ENCODE measurements around the gene SH3RF3.

The SH3RF3 gene

DNA sequence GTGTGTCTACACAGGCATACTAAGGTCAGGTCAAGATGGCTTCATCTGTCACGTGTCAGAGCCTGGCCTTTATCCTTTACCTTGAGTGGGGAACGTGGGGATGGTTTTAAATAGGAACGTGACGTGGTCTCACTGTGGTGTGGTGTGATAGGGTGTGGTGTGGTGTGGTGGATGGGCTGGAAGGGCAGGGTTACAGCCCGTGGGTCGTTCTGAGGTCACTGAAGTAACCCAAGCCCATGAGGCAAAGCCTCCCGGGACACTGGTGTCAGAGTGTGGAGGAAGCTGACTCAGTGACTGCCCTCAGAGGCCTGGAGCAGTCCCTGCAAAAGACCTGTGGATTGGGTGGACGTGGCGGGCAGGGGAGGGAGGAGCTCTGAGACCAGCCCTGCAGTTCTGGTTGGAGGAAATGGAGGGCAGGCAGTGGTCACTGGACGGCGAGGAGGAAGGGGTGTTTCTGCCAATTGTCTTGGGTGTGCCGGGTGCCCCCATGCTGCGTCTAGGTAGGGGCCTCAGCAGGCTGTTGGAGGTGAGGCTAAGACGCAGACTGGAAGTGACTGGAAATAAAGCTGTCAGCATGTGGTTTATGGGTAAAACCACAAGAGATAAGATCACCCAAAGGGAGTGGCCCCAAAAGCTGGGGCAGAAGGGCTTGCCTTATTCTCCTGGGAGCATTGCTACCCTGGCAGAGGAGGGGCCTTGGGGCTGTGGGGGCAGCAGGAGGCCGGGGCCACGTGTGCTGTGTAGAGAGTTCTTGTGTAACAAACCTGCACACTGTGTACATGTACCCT lies 84.8 kb downstream of the SH3RF3 start:
- H3K4me2 ChIP-seq (ENCODE audit: low read length): no peak overlapping the region
- no peak overlapping the region for H2BK15ac ChIP-seq (replicated peaks; ENCODE audit: low read depth)
- no peak overlapping the region for H4K8ac ChIP-seq (ENCODE audit: low read depth, low read length)
- no peak overlapping the region for H3K4me3 ChIP-seq (ENCODE audit: low read length)
- no peaks in the 10 kb centered on the region for H3K36me3 ChIP-seq (ENCODE audit: control insufficient read depth, insufficient read depth, low read length)
- H4K5ac ChIP-seq (ENCODE audit: low read length): no peak overlapping the region
- H3K9ac ChIP-seq (ENCODE audit: low read length): no peak overlapping the region
- peak overlapping the region; percentile 5 for H2AK5ac ChIP-seq (ENCODE audit: low read length)
- no peak overlapping the region for H3K56ac ChIP-seq (ENCODE audit: low read length)
- no peaks in the 10 kb centered on the region for H3K79me1 ChIP-seq (ENCODE audit: low read length)
- no peak overlapping the region for H2BK5ac ChIP-seq (ENCODE audit: low read length)
- no CpG with 5 or more reads among the region's 16 CpGs for WGBS (ENCODE audit: extremely low coverage, insufficient coverage, low lambda C conversion rate)
- H3K27ac ChIP-seq (ENCODE audit: low read depth, low read length): no peak overlapping the region
- peak overlapping the region; percentile 20 for H3K23ac ChIP-seq (ENCODE audit: low read length)
- H3K4me1 ChIP-seq (ENCODE audit: control insufficient read depth, low read depth, low read length): peaks cover 5% of the 10 kb centered on the region
- no peaks in the 10 kb centered on the region for H3K27me3 ChIP-seq (ENCODE audit: insufficient read depth, low read length, poor library complexity)
- DNase-seq: no peak
- no peak overlapping the region for H3K4ac ChIP-seq (ENCODE audit: low read depth, low read length)
- H2BK120ac ChIP-seq (ENCODE audit: low read depth, low read length): no peak overlapping the region
- no peaks in the 10 kb centered on the region for H3K79me2 ChIP-seq (ENCODE audit: control insufficient read depth, insufficient read depth, low read length)
- no peak overlapping the region for H3K18ac ChIP-seq (ENCODE audit: low read length)

DNA sequence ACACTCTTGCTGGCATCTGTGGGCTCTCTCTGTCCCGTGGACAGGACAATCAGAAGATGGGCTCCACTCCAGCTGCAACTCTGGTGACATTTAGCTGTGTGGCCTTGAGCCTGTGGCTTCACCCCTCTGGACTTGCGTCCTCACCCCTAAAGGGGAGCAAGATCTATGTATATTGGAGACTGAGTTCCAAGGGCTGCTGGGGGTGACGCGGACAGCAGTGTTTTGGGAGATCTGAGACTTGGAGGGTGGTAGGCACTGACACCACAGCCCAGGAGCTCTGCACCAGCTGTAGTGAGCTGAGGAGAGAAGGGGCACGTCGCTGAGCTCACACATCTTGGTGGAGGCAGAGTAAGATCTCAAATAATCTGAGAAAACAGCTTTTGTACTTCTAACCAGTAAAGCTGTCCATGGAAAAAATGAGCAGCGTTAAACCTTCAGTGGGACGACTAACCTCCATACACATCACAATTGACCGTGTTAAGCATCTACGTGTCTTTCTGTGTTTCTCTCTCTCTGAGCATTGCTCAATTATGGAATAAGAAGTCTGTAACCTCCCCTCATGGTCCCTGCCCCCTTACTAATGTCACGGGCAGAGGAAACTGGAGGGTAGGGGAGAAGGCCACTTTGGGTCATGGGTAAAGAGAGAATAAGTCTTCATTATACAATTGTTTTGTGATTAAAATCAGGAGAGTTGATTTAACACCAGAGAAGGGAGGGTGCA lies 85.8 kb downstream of the SH3RF3 start:
- H3K9ac ChIP-seq (ENCODE audit: low read length): no peak overlapping the region
- H2AK5ac ChIP-seq (ENCODE audit: low read length): no peak overlapping the region
- H3K4me2 ChIP-seq (ENCODE audit: low read length): no peak overlapping the region
- no peak overlapping the region for H2BK120ac ChIP-seq (ENCODE audit: low read depth, low read length)
- no peak overlapping the region for H3K23ac ChIP-seq (ENCODE audit: low read length)
- peaks cover 4% of the 10 kb centered on the region for H3K4me1 ChIP-seq (ENCODE audit: control insufficient read depth, low read depth, low read length)
- H3K79me2 ChIP-seq (ENCODE audit: control insufficient read depth, insufficient read depth, low read length): no peaks in the 10 kb centered on the region
- no peak for DNase-seq
- H4K8ac ChIP-seq (ENCODE audit: low read depth, low read length): no peak overlapping the region
- no peaks in the 10 kb centered on the region for H3K27me3 ChIP-seq (ENCODE audit: insufficient read depth, low read length, poor library complexity)
- no peak overlapping the region for H3K4ac ChIP-seq (ENCODE audit: low read depth, low read length)
- H3K56ac ChIP-seq (ENCODE audit: low read length): no peak overlapping the region
- H3K36me3 ChIP-seq (ENCODE audit: control insufficient read depth, insufficient read depth, low read length): no peaks in the 10 kb centered on the region
- H2BK15ac ChIP-seq (replicated peaks; ENCODE audit: low read depth): no peak overlapping the region
- H3K79me1 ChIP-seq (ENCODE audit: low read length): no peaks in the 10 kb centered on the region
- no peak overlapping the region for H4K5ac ChIP-seq (ENCODE audit: low read length)
- H2BK5ac ChIP-seq (ENCODE audit: low read length): no peak overlapping the region
- H3K27ac ChIP-seq (ENCODE audit: low read depth, low read length): no peak overlapping the region
- H3K4me3 ChIP-seq (ENCODE audit: low read length): no peak overlapping the region
- WGBS (ENCODE audit: extremely low coverage, insufficient coverage, low lambda C conversion rate): no CpG with 5 or more reads among the region's 11 CpGs
- H3K18ac ChIP-seq (ENCODE audit: low read length): no peak overlapping the region

DNA sequence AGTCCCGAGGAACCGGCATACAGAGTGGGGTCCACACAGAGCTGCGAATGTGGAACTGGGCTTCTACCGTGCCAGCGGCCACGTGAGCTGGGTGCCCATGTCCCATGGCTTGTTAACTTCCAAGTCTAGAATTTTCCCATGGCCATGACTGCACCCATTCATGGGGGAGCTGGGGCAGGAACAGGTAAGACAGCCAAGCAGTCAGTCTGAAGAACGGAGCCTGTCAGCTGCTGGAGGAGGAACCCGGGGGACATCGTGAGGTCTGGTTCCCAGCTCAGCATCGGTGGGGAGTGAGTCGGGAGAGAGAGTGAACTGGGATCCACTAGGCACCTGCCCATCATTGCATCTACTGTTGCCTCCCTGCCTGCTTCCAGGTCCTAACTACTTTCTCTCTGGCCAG lies 86.9 kb downstream of the SH3RF3 start:
- no peaks in the 10 kb centered on the region for H3K36me3 ChIP-seq (ENCODE audit: control insufficient read depth, insufficient read depth, low read length)

DNA sequence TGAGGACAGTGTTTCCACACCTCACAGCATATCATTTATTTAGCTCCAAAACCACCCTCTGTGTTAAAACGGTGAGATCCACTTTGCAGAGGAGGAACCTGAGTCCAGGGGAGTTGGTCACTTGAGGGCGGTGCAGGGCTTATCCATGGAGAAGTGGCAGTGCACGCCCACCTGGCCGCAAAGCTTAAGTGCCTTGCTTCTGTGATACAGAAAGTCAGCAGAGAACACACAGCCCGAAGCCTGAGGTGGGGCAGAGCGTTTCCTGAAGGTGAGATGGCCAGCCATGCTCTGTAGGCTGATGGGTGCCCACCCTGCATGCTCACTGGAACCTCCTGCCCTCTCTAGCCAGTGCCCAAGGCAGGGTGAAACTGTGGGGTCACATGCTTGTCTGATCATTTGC lies 87.3 kb downstream of the SH3RF3 start:
- Histone ChIP-seq H2BK5ac (ENCODE audit: low read length) (no peak overlapping the region), H3K79me1 (ENCODE audit: low read length) (no peaks in the 10 kb centered on the region), H2BK120ac (ENCODE audit: low read depth, low read length) (no peak overlapping the region), H2AK5ac (ENCODE audit: low read length) (no peak overlapping the region), H3K4me1 (ENCODE audit: control insufficient read depth, low read depth, low read length) (no peaks in the 10 kb centered on the region), H3K4me3 (ENCODE audit: low read length) (no peak overlapping the region), H4K5ac (ENCODE audit: low read length) (no peak overlapping the region), H3K36me3 (ENCODE audit: control insufficient read depth, insufficient read depth, low read length) (no peaks in the 10 kb centered on the region), H3K56ac (ENCODE audit: low read length) (no peak overlapping the region), H3K4ac (ENCODE audit: low read depth, low read length) (no peak overlapping the region), H3K27ac (ENCODE audit: low read depth, low read length) (no peak overlapping the region), H4K8ac (ENCODE audit: low read depth, low read length) (no peak overlapping the region), H3K23ac (ENCODE audit: low read length) (no peak overlapping the region), H2BK15ac (replicated peaks; ENCODE audit: low read depth) (no peak overlapping the region), H3K9ac (ENCODE audit: low read length) (no peak overlapping the region), H3K18ac (ENCODE audit: low read length) (no peak overlapping the region), H3K4me2 (ENCODE audit: low read length) (no peak overlapping the region), H3K79me2 (ENCODE audit: control insufficient read depth, insufficient read depth, low read length) (no peaks in the 10 kb centered on the region), H3K27me3 (ENCODE audit: insufficient read depth, low read length, poor library complexity) (no peaks in the 10 kb centered on the region)
- no CpG with 5 or more reads among the region's 6 CpGs for WGBS (ENCODE audit: extremely low coverage, insufficient coverage, low lambda C conversion rate)
- no peak for DNase-seq

More for the DNA sequence above, 86.9 kb downstream of the SH3RF3 start:
- Histone ChIP-seq H3K79me1 (ENCODE audit: low read length) (no peaks in the 10 kb centered on the region), H4K8ac (ENCODE audit: low read depth, low read length) (no peak overlapping the region), H3K18ac (ENCODE audit: low read length) (no peak overlapping the region), H3K4ac (ENCODE audit: low read depth, low read length) (no peak overlapping the region), H3K4me2 (ENCODE audit: low read length) (no peak overlapping the region), H2BK120ac (ENCODE audit: low read depth, low read length) (no peak overlapping the region), H3K27ac (ENCODE audit: low read depth, low read length) (no peak overlapping the region), H3K4me1 (ENCODE audit: control insufficient read depth, low read depth, low read length) (peaks cover 2% of the 10 kb centered on the region), H2AK5ac (ENCODE audit: low read length) (no peak overlapping the region), H3K9ac (ENCODE audit: low read length) (no peak overlapping the region), H2BK5ac (ENCODE audit: low read length) (no peak overlapping the region), H3K4me3 (ENCODE audit: low read length) (no peak overlapping the region), H4K5ac (ENCODE audit: low read length) (no peak overlapping the region), H2BK15ac (replicated peaks; ENCODE audit: low read depth) (no peak overlapping the region), H3K56ac (ENCODE audit: low read length) (no peak overlapping the region), H3K27me3 (ENCODE audit: insufficient read depth, low read length, poor library complexity) (no peaks in the 10 kb centered on the region), H3K79me2 (ENCODE audit: control insufficient read depth, insufficient read depth, low read length) (no peaks in the 10 kb centered on the region), H3K23ac (ENCODE audit: low read length) (no peak overlapping the region)
- no peak for DNase-seq
- WGBS (ENCODE audit: extremely low coverage, insufficient coverage, low lambda C conversion rate): no CpG with 5 or more reads among the region's 11 CpGs

DNA sequence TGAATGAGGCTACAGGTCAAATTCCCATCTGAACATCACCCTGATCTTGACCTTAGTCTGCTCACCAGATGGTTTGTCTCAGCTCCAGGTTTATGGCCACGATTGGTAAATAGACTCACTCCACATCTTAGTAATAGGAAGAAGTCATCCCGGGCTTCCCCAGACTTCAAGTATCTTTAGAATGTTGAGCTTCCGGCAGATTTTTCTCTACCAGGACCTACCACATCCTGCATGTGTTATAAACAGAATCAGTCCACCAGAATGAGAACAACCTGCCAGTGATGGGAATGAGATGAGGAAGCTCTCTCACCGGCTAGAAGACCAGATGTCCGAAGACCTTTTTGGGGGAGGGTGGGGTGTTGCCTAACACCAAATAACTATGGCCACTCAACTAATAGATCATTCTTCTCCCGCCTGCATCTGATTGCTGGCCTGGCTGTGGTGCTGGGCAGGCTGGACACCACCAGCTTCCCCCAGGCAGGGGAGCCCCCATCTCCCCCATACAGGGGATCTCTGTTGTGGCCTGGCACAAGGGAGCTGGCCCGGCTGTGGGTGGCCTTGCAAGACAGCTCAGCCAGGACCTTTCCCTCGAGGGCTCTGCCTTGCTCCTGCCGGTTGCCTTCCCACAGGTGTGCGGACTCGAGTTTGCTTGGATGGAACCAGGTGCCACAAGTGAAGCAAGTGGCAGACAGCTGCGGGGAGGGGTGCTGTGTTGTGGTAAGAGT lies 88.5 kb downstream of the SH3RF3 start:
- no peak overlapping the region for H4K5ac ChIP-seq (ENCODE audit: low read length)
- H3K4ac ChIP-seq (ENCODE audit: low read depth, low read length): no peak overlapping the region
- no peak overlapping the region for H3K9ac ChIP-seq (ENCODE audit: low read length)
- no peak overlapping the region for H3K4me3 ChIP-seq (ENCODE audit: low read length)
- no peak overlapping the region for H4K8ac ChIP-seq (ENCODE audit: low read depth, low read length)
- no peaks in the 10 kb centered on the region for H3K79me1 ChIP-seq (ENCODE audit: low read length)
- no peak overlapping the region for H3K56ac ChIP-seq (ENCODE audit: low read length)
- no peaks in the 10 kb centered on the region for H3K4me1 ChIP-seq (ENCODE audit: control insufficient read depth, low read depth, low read length)
- no peak overlapping the region for H2BK120ac ChIP-seq (ENCODE audit: low read depth, low read length)
- no peak overlapping the region for H3K23ac ChIP-seq (ENCODE audit: low read length)
- no peaks in the 10 kb centered on the region for H3K79me2 ChIP-seq (ENCODE audit: control insufficient read depth, insufficient read depth, low read length)
- H3K27ac ChIP-seq (ENCODE audit: low read depth, low read length): no peak overlapping the region
- no peak for DNase-seq
- H3K27me3 ChIP-seq (ENCODE audit: insufficient read depth, low read length, poor library complexity): no peaks in the 10 kb centered on the region
- no peak overlapping the region for H2AK5ac ChIP-seq (ENCODE audit: low read length)
- no CpG with 5 or more reads among the region's 12 CpGs for WGBS (ENCODE audit: extremely low coverage, insufficient coverage, low lambda C conversion rate)
- no peak overlapping the region for H3K18ac ChIP-seq (ENCODE audit: low read length)
- H3K36me3 ChIP-seq (ENCODE audit: control insufficient read depth, insufficient read depth, low read length): no peaks in the 10 kb centered on the region
- H3K4me2 ChIP-seq (ENCODE audit: low read length): no peak overlapping the region
- no peak overlapping the region for H2BK5ac ChIP-seq (ENCODE audit: low read length)
- H2BK15ac ChIP-seq (replicated peaks; ENCODE audit: low read depth): no peak overlapping the region

All from mesendoderm (in vitro differentiated cells).